ENCODE results near the gene ARHGAP26.
A peak's percentile ranks its signal among the peaks of the same experiment; 100 is the strongest.
"Not testable (repeated sequence)": the region's sequence is repeated elsewhere in the genome, so short reads cannot be mapped to it uniquely, and the experiment has no call there.

Gene ARHGAP26

GRCh38 chr5:142970440-142971030 lies 200.4 kb downstream of the ARHGAP26 start:
- peak in 1 of 2 experiments; percentile 47 for DNase-seq

GRCh38 chr5:142971303-142972013 lies 201.3 kb downstream of the ARHGAP26 start:
- no peak for DNase-seq

GRCh38 chr5:142972064-142972570 lies 201.9 kb downstream of the ARHGAP26 start:
- no peak for DNase-seq

- no peak for DNase-seq
Observed at GRCh38 chr5:142973932-142974331, 203.8 kb downstream of the ARHGAP26 start.

GRCh38 chr5:142974409-142974808 lies 204.2 kb downstream of the ARHGAP26 start:
- no peak for DNase-seq

- no peak for DNase-seq
Observed at GRCh38 chr5:142976861-142977260, 206.7 kb downstream of the ARHGAP26 start.

GRCh38 chr5:142977363-142978051 lies 207.3 kb downstream of the ARHGAP26 start:
- DNase-seq, result no peak

GRCh38 chr5:142978252-142978651 lies 208.1 kb downstream of the ARHGAP26 start:
- no peak for DNase-seq

GRCh38 chr5:142978726-142979125 lies 208.5 kb downstream of the ARHGAP26 start:
- no peak for DNase-seq

- no peak for DNase-seq
Observed at GRCh38 chr5:142979636-142980035, 209.5 kb downstream of the ARHGAP26 start.

GRCh38 chr5:142981475-142981874 lies 211.3 kb downstream of the ARHGAP26 start:
- peak in 1 of 2 experiments; percentile 42 for DNase-seq

- DNase-seq, result peak; percentile 93 to 97
Observed at GRCh38 chr5:142981886-142982820, 212.0 kb downstream of the ARHGAP26 start.

GRCh38 chr5:142982821-142983200 lies 212.6 kb downstream of the ARHGAP26 start:
- DNase-seq, result no peak

- DNase-seq, result no peak
Observed at GRCh38 chr5:142984011-142984410, 213.8 kb downstream of the ARHGAP26 start.

- DNase-seq, result no peak
Observed at GRCh38 chr5:142984525-142984924, 214.3 kb downstream of the ARHGAP26 start.

- not testable (repeated sequence) for DNase-seq
Observed at GRCh38 chr5:142989270-142989669, 219.1 kb downstream of the ARHGAP26 start.

GRCh38 chr5:142990073-142990472 lies 219.9 kb downstream of the ARHGAP26 start:
- not testable (repeated sequence) for DNase-seq

- DNase-seq, result no peak
Observed at GRCh38 chr5:142994218-142994617, 224.0 kb downstream of the ARHGAP26 start.

GRCh38 chr5:142995621-142996020 lies 225.4 kb downstream of the ARHGAP26 start:
- DNase-seq, result not testable (repeated sequence)

- no peak for DNase-seq
Observed at GRCh38 chr5:142997591-142997990, 227.4 kb downstream of the ARHGAP26 start.

GRCh38 chr5:142998316-142999020 lies 228.3 kb downstream of the ARHGAP26 start:
- DNase-seq, result peak in 1 of 2 experiments; percentile 31

- DNase-seq, result not testable (repeated sequence)
Observed at GRCh38 chr5:143000551-143000950, 230.4 kb downstream of the ARHGAP26 start.

Data from NCI-H524 (cell line).